Measurements from ENCODE around the gene ARL5C.

Gene ARL5C

GRCh38 chr17:39167476-39167875, 1.5 kb upstream of the ARL5C start:
- Histone ChIP-seq H3K9me3 (no peaks in the 10 kb centered on the region), H3K27me3 (no peaks in the 10 kb centered on the region), H3K36me3 (no peaks in the 10 kb centered on the region), H3K4me3 (ENCODE audit: low read depth, low read length) (no peak overlapping the region), H3K4me1 (no peaks in the 10 kb centered on the region)
- no peak for DNase-seq
- TF ChIP-seq, protein P1, sequence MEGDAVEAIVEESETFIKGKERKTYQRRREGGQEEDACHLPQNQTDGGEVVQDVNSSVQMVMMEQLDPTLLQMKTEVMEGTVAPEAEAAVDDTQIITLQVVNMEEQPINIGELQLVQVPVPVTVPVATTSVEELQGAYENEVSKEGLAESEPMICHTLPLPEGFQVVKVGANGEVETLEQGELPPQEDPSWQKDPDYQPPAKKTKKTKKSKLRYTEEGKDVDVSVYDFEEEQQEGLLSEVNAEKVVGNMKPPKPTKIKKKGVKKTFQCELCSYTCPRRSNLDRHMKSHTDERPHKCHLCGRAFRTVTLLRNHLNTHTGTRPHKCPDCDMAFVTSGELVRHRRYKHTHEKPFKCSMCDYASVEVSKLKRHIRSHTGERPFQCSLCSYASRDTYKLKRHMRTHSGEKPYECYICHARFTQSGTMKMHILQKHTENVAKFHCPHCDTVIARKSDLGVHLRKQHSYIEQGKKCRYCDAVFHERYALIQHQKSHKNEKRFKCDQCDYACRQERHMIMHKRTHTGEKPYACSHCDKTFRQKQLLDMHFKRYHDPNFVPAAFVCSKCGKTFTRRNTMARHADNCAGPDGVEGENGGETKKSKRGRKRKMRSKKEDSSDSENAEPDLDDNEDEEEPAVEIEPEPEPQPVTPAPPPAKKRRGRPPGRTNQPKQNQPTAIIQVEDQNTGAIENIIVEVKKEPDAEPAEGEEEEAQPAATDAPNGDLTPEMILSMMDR (IDR thresholded peaks at IDR 0.05; ENCODE audit: low read depth, low read length): no peak

GRCh38 chr17:39166437-39167335, 725 bp upstream of the ARL5C start:
- no peaks in the 10 kb centered on the region for H3K9me3 ChIP-seq
- no peak for DNase-seq
- no peaks in the 10 kb centered on the region for H3K4me1 ChIP-seq
- no peak overlapping the region for H3K4me3 ChIP-seq (ENCODE audit: low read depth, low read length)
- H3K27me3 ChIP-seq: no peaks in the 10 kb centered on the region
- no peaks in the 10 kb centered on the region for H3K36me3 ChIP-seq
- TF ChIP-seq, protein P1 (IDR thresholded peaks at IDR 0.05; ENCODE audit: low read depth, low read length): no peak

DNA sequence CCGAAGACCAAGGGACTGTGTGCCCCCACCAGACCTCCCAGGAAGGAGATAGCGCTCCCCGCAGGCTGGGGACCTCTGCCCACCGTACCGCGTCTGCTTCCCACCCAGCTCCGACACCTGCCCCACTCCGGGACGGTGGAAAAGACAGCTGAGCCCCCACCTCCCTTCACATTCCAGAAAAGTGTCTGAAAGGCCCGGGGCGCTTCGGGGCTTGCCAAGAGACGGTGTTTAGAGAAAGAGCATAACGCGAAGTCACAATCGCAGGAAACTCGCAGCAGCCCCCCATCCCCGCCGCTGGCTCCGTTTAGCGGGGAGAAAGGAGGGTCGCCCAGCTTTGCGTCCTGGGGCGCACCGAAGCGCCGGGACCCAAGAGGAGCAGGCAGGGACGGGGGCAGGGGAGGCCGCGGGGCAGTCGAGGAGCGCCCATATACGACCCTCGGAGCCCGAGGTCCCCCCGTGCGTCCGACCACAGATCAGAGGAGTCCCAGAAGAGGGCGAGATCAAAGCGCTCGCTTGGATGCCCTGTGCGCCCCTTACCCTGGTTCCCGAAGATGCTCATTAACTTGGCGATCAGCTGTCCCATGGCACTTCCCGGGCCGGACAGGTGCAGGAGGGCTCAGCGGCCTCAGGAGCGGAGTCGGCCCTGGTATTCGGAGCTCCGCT, 652 bp downstream of the ARL5C start:
- no peaks in the 10 kb centered on the region for H3K4me1 ChIP-seq
- no peak for DNase-seq
- H3K27me3 ChIP-seq: no peaks in the 10 kb centered on the region
- no peaks in the 10 kb centered on the region for H3K36me3 ChIP-seq
- H3K4me3 ChIP-seq (ENCODE audit: low read depth, low read length): peak overlapping the region; percentile 73
- H3K9me3 ChIP-seq: no peaks in the 10 kb centered on the region
- TF ChIP-seq, protein P1 (IDR thresholded peaks at IDR 0.05; ENCODE audit: low read depth, low read length): no peak

DNA sequence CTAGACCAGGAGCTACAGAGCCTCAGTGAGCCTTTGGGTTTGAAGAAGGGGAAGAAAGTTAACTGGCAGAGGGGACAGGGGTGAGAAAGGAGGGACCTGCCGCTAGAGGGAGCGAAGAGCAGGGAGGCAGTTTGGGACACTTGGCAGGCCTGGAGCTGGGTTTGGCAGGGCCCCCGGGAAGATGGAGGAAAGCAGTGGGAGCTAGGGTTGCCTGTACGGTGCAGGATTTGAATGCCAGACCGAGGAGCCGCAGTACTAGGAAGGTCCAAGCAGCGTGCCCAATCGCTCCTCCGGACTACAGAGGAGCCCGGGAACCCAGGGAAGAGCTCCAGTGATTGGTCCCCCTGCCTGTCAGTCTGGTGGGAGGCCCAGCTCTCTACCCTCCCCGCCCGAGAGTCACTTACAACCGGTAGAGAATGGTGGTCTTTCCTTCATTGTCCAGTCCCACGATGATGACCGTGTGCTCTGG, 1.3 kb downstream of the ARL5C start:
- no peaks in the 10 kb centered on the region for H3K9me3 ChIP-seq
- H3K4me1 ChIP-seq: no peaks in the 10 kb centered on the region
- no peaks in the 10 kb centered on the region for H3K36me3 ChIP-seq
- H3K27me3 ChIP-seq: no peaks in the 10 kb centered on the region
- TF ChIP-seq, protein P1 (IDR thresholded peaks at IDR 0.05; ENCODE audit: low read depth, low read length): peak; percentile 94
- DNase-seq: peak; percentile 87
- H3K4me3 ChIP-seq (ENCODE audit: low read depth, low read length): peak overlapping the region; percentile 73

DNA sequence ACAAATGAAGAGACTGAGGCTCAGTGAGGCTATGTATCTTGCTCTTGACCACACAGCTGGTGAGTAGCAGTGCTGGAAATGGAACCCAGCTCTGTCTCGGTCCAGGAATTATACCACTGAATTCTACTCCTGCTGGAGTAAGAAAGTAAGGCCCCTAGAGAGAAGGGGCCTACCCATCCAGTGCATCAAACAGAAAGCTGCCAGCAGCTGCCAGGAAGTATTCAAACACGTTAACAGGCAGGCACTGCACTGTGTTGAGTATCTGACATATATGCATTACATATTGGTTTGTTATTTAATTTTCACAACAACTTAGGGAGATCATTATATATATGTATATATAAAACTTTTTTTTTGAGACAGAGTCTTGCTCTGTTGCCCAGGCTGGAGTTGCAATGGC, 4.0 kb downstream of the ARL5C start:
- Histone ChIP-seq H3K36me3 (no peaks in the 10 kb centered on the region), H3K4me1 (no peaks in the 10 kb centered on the region), H3K9me3 (no peaks in the 10 kb centered on the region), H3K27me3 (no peaks in the 10 kb centered on the region), H3K4me3 (ENCODE audit: low read depth, low read length) (no peak overlapping the region)
- no peak for DNase-seq
- TF ChIP-seq, protein P1 (IDR thresholded peaks at IDR 0.05; ENCODE audit: low read depth, low read length): no peak

DNA sequence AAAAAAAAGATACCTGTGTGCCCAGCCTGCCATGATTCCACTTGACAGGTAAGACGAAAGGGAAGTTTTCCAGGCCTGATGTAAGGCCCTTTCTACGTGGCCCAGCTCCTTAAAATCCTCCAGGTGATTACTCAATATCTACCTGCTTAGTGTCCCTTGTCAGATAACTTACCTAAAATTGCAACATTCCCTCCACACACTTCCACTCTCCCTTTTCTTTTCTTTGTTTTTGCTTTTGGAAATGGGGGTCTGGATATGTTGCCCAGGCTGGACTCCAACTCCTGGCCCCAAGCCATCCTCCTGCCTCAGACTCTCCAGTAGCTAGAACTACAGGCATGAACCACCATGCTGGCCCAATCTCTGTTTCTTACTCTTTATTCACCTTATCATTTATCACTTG, 7.3 kb downstream of the ARL5C start:
- H3K36me3 ChIP-seq: no peaks in the 10 kb centered on the region
- no peaks in the 10 kb centered on the region for H3K4me1 ChIP-seq
- H3K27me3 ChIP-seq: no peaks in the 10 kb centered on the region
- H3K9me3 ChIP-seq: no peaks in the 10 kb centered on the region
- H3K4me3 ChIP-seq (ENCODE audit: low read depth, low read length): no peak overlapping the region
- no peak for DNase-seq
- TF ChIP-seq, protein P1 (IDR thresholded peaks at IDR 0.05; ENCODE audit: low read depth, low read length): no peak

All from BE2C (cell line).